Measurements from ENCODE around the gene PID1.

The PID1 gene

GRCh38 chr2:229089776-229090175, 181.3 kb downstream of the PID1 start:
- Histone ChIP-seq H3K9ac (ENCODE audit: low read depth in 1 of 2, low read length in 2 of 2) (no peak overlapping the region), H3K4me3 (ENCODE audit: low read length in 2 of 2) (no peak overlapping the region), H3K36me3 (ENCODE audit: control insufficient read depth in 2 of 2, insufficient read depth in 2 of 2, low read length in 2 of 2) (no peaks in the 10 kb centered on the region), H3K27me3 (ENCODE audit: control insufficient read depth in 2 of 2, insufficient read depth in 2 of 2, low read length in 2 of 2) (no peaks in the 10 kb centered on the region), H3K27ac (ENCODE audit: low read depth in 2 of 2, low read length in 2 of 2) (no peak overlapping the region), H3K4me1 (ENCODE audit: control insufficient read depth in 2 of 2, insufficient read depth in 2 of 2, low read length in 2 of 2) (peaks cover 0 to 3% of the 10 kb centered on the region in 2 donors), H3K9me3 (ENCODE audit: control insufficient read depth in 2 of 2, low read length in 2 of 2) (no peaks in the 10 kb centered on the region)

- H3K4me3 ChIP-seq (ENCODE audit: low read length in 2 of 2) = no peak overlapping the region
- H3K27ac ChIP-seq (ENCODE audit: low read depth in 2 of 2, low read length in 2 of 2) = no peak overlapping the region
- H3K9me3 ChIP-seq (ENCODE audit: control insufficient read depth in 2 of 2, low read length in 2 of 2) = no peaks in the 10 kb centered on the region
- no peaks in the 10 kb centered on the region for H3K36me3 ChIP-seq (ENCODE audit: control insufficient read depth in 2 of 2, insufficient read depth in 2 of 2, low read length in 2 of 2)
- H3K27me3 ChIP-seq (ENCODE audit: control insufficient read depth in 2 of 2, insufficient read depth in 2 of 2, low read length in 2 of 2) = no peaks in the 10 kb centered on the region
- peaks cover 0 to 3% of the 10 kb centered on the region in 2 donors for H3K4me1 ChIP-seq (ENCODE audit: control insufficient read depth in 2 of 2, insufficient read depth in 2 of 2, low read length in 2 of 2)
- H3K9ac ChIP-seq (ENCODE audit: low read depth in 1 of 2, low read length in 2 of 2) = no peak overlapping the region
Observed at GRCh38 chr2:229088966-229089700, 182.0 kb downstream of the PID1 start.

- Histone ChIP-seq H3K27ac (ENCODE audit: low read depth in 2 of 2, low read length in 2 of 2) (no peak overlapping the region), H3K36me3 (ENCODE audit: control insufficient read depth in 2 of 2, insufficient read depth in 2 of 2, low read length in 2 of 2) (no peaks in the 10 kb centered on the region), H3K9me3 (ENCODE audit: control insufficient read depth in 2 of 2, low read length in 2 of 2) (no peaks in the 10 kb centered on the region), H3K4me1 (ENCODE audit: control insufficient read depth in 2 of 2, insufficient read depth in 2 of 2, low read length in 2 of 2) (peaks cover 0 to 8% of the 10 kb centered on the region in 2 donors), H3K9ac (ENCODE audit: low read depth in 1 of 2, low read length in 2 of 2) (no peak overlapping the region), H3K27me3 (ENCODE audit: control insufficient read depth in 2 of 2, insufficient read depth in 2 of 2, low read length in 2 of 2) (no peaks in the 10 kb centered on the region), H3K4me3 (ENCODE audit: low read length in 2 of 2) (no peak overlapping the region)
Observed at GRCh38 chr2:229088517-229088913, 182.6 kb downstream of the PID1 start.

GRCh38 chr2:229087843-229088516, 183.1 kb downstream of the PID1 start:
- Histone ChIP-seq H3K4me3 (ENCODE audit: low read length in 2 of 2) (no peak overlapping the region), H3K9me3 (ENCODE audit: control insufficient read depth in 2 of 2, low read length in 2 of 2) (no peaks in the 10 kb centered on the region), H3K36me3 (ENCODE audit: control insufficient read depth in 2 of 2, insufficient read depth in 2 of 2, low read length in 2 of 2) (no peaks in the 10 kb centered on the region), H3K4me1 (ENCODE audit: control insufficient read depth in 2 of 2, insufficient read depth in 2 of 2, low read length in 2 of 2) (peaks cover 0 to 12% of the 10 kb centered on the region in 2 donors), H3K9ac (ENCODE audit: low read depth in 1 of 2, low read length in 2 of 2) (no peak overlapping the region), H3K27ac (ENCODE audit: low read depth in 2 of 2, low read length in 2 of 2) (no peak overlapping the region), H3K27me3 (ENCODE audit: control insufficient read depth in 2 of 2, insufficient read depth in 2 of 2, low read length in 2 of 2) (no peaks in the 10 kb centered on the region)

GRCh38 chr2:229087267-229087666, 183.8 kb downstream of the PID1 start:
- peaks cover 0 to 12% of the 10 kb centered on the region in 2 donors for H3K4me1 ChIP-seq (ENCODE audit: control insufficient read depth in 2 of 2, insufficient read depth in 2 of 2, low read length in 2 of 2)
- no peaks in the 10 kb centered on the region for H3K27me3 ChIP-seq (ENCODE audit: control insufficient read depth in 2 of 2, insufficient read depth in 2 of 2, low read length in 2 of 2)
- no peaks in the 10 kb centered on the region for H3K9me3 ChIP-seq (ENCODE audit: control insufficient read depth in 2 of 2, low read length in 2 of 2)
- H3K4me3 ChIP-seq (ENCODE audit: low read length in 2 of 2) = no peak overlapping the region
- no peaks in the 10 kb centered on the region for H3K36me3 ChIP-seq (ENCODE audit: control insufficient read depth in 2 of 2, insufficient read depth in 2 of 2, low read length in 2 of 2)
- H3K9ac ChIP-seq (ENCODE audit: low read depth in 1 of 2, low read length in 2 of 2) = no peak overlapping the region
- no peak overlapping the region for H3K27ac ChIP-seq (ENCODE audit: low read depth in 2 of 2, low read length in 2 of 2)

GRCh38 chr2:229085439-229085838, 185.6 kb downstream of the PID1 start:
- Histone ChIP-seq H3K36me3 (ENCODE audit: control insufficient read depth in 2 of 2, insufficient read depth in 2 of 2, low read length in 2 of 2) (no peaks in the 10 kb centered on the region), H3K9ac (ENCODE audit: low read depth in 1 of 2, low read length in 2 of 2) (no peak overlapping the region), H3K27me3 (ENCODE audit: control insufficient read depth in 2 of 2, insufficient read depth in 2 of 2, low read length in 2 of 2) (no peaks in the 10 kb centered on the region), H3K27ac (ENCODE audit: low read depth in 2 of 2, low read length in 2 of 2) (no peak overlapping the region), H3K4me1 (ENCODE audit: control insufficient read depth in 2 of 2, insufficient read depth in 2 of 2, low read length in 2 of 2) (peaks cover 0 to 24% of the 10 kb centered on the region in 2 donors), H3K9me3 (ENCODE audit: control insufficient read depth in 2 of 2, low read length in 2 of 2) (no peaks in the 10 kb centered on the region), H3K4me3 (ENCODE audit: low read length in 2 of 2) (no peak overlapping the region)

GRCh38 chr2:229084447-229084846, 186.6 kb downstream of the PID1 start:
- Histone ChIP-seq H3K27ac (ENCODE audit: low read depth in 2 of 2, low read length in 2 of 2) (peak overlapping the region in 1 of 2 donors; percentile 50), H3K4me3 (ENCODE audit: low read length in 2 of 2) (no peak overlapping the region), H3K9ac (ENCODE audit: low read depth in 1 of 2, low read length in 2 of 2) (no peak overlapping the region), H3K4me1 (ENCODE audit: control insufficient read depth in 2 of 2, insufficient read depth in 2 of 2, low read length in 2 of 2) (peaks cover 0 to 24% of the 10 kb centered on the region in 2 donors), H3K36me3 (ENCODE audit: control insufficient read depth in 2 of 2, insufficient read depth in 2 of 2, low read length in 2 of 2) (no peaks in the 10 kb centered on the region), H3K9me3 (ENCODE audit: control insufficient read depth in 2 of 2, low read length in 2 of 2) (no peaks in the 10 kb centered on the region), H3K27me3 (ENCODE audit: control insufficient read depth in 2 of 2, insufficient read depth in 2 of 2, low read length in 2 of 2) (no peaks in the 10 kb centered on the region)

GRCh38 chr2:229083606-229084340, 187.3 kb downstream of the PID1 start:
- Histone ChIP-seq H3K36me3 (ENCODE audit: control insufficient read depth in 2 of 2, insufficient read depth in 2 of 2, low read length in 2 of 2) (no peaks in the 10 kb centered on the region), H3K27ac (ENCODE audit: low read depth in 2 of 2, low read length in 2 of 2) (peak overlapping the region; percentile 50 to 56), H3K4me3 (ENCODE audit: low read length in 2 of 2) (no peak overlapping the region), H3K4me1 (ENCODE audit: control insufficient read depth in 2 of 2, insufficient read depth in 2 of 2, low read length in 2 of 2) (peaks cover 0 to 24% of the 10 kb centered on the region in 2 donors), H3K9ac (ENCODE audit: low read depth in 1 of 2, low read length in 2 of 2) (no peak overlapping the region), H3K27me3 (ENCODE audit: control insufficient read depth in 2 of 2, insufficient read depth in 2 of 2, low read length in 2 of 2) (no peaks in the 10 kb centered on the region), H3K9me3 (ENCODE audit: control insufficient read depth in 2 of 2, low read length in 2 of 2) (no peaks in the 10 kb centered on the region)

GRCh38 chr2:229081411-229081810, 189.7 kb downstream of the PID1 start:
- no peak overlapping the region for H3K9ac ChIP-seq (ENCODE audit: low read depth in 1 of 2, low read length in 2 of 2)
- H3K4me3 ChIP-seq (ENCODE audit: low read length in 2 of 2) = no peak overlapping the region
- H3K9me3 ChIP-seq (ENCODE audit: control insufficient read depth in 2 of 2, low read length in 2 of 2) = no peaks in the 10 kb centered on the region
- H3K27me3 ChIP-seq (ENCODE audit: control insufficient read depth in 2 of 2, insufficient read depth in 2 of 2, low read length in 2 of 2) = no peaks in the 10 kb centered on the region
- H3K4me1 ChIP-seq (ENCODE audit: control insufficient read depth in 2 of 2, insufficient read depth in 2 of 2, low read length in 2 of 2) = peaks cover 0 to 20% of the 10 kb centered on the region in 2 donors
- H3K36me3 ChIP-seq (ENCODE audit: control insufficient read depth in 2 of 2, insufficient read depth in 2 of 2, low read length in 2 of 2) = no peaks in the 10 kb centered on the region
- no peak overlapping the region for H3K27ac ChIP-seq (ENCODE audit: low read depth in 2 of 2, low read length in 2 of 2)

- Histone ChIP-seq H3K36me3 (ENCODE audit: control insufficient read depth in 2 of 2, insufficient read depth in 2 of 2, low read length in 2 of 2) (no peaks in the 10 kb centered on the region), H3K27ac (ENCODE audit: low read depth in 2 of 2, low read length in 2 of 2) (no peak overlapping the region), H3K4me3 (ENCODE audit: low read length in 2 of 2) (no peak overlapping the region), H3K9me3 (ENCODE audit: control insufficient read depth in 2 of 2, low read length in 2 of 2) (no peaks in the 10 kb centered on the region), H3K27me3 (ENCODE audit: control insufficient read depth in 2 of 2, insufficient read depth in 2 of 2, low read length in 2 of 2) (no peaks in the 10 kb centered on the region), H3K9ac (ENCODE audit: low read depth in 1 of 2, low read length in 2 of 2) (no peak overlapping the region), H3K4me1 (ENCODE audit: control insufficient read depth in 2 of 2, insufficient read depth in 2 of 2, low read length in 2 of 2) (peaks cover 0 to 20% of the 10 kb centered on the region in 2 donors)
Observed at GRCh38 chr2:229080172-229080571, 190.9 kb downstream of the PID1 start.
